Measurements from ENCODE around the gene XYLT1.

XYLT1 gene

GRCh38 chr16:17369421-17370222 lies 101.1 kb downstream of the XYLT1 start:
- CTCF ChIA-PET: no interaction called here
- Histone ChIP-seq H3K4me1 (ENCODE audit: control insufficient read depth, insufficient read depth, low read length) (no peaks in the 10 kb centered on the region), H3K4me3 (ENCODE audit: low read depth, low read length) (no peak overlapping the region), H3K9me3 (ENCODE audit: control insufficient read depth, insufficient read depth, low read depth, low read length) (no peaks in the 10 kb centered on the region), H3K27ac (ENCODE audit: extremely low read depth, low read depth, low read length) (no peak overlapping the region), H3K36me3 (ENCODE audit: control insufficient read depth in 2 of 2, insufficient read depth in 1 of 2, low read length in 2 of 2) (no peaks in the 10 kb centered on the region)
- POLR2A ChIA-PET: no interaction called here
- TF ChIP-seq ZNF433 (tag by site-specific recombination; IDR thresholded peaks at IDR 0.05; ENCODE audit: low read depth): no peak
- no peak for TF ChIP-seq ZNF645 (tag by site-specific recombination; IDR thresholded peaks at IDR 0.05)
- TF ChIP-seq ZNF791 (tag by site-specific recombination; IDR thresholded peaks at IDR 0.05): no peak
- TF ChIP-seq ZFHX2 (tag by site-specific recombination; conservative IDR thresholded peaks at IDR 0.05): no peak
- no peak for TF ChIP-seq ZNF138 (tag by site-specific recombination; IDR thresholded peaks at IDR 0.05; ENCODE audit: borderline replicate concordance)
- no peak for TF ChIP-seq ZNF174 (tag by site-specific recombination; IDR thresholded peaks at IDR 0.05)
- no peak for TF ChIP-seq ZBTB7A (tag by site-specific recombination; IDR thresholded peaks at IDR 0.05; ENCODE audit: low read depth)
- TF ChIP-seq ZNF302 (tag by site-specific recombination; IDR thresholded peaks at IDR 0.05; ENCODE audit: low read depth): no peak
- no peak for TF ChIP-seq ZNF112 (tag by site-specific recombination; IDR thresholded peaks at IDR 0.05)
- no peak for TF ChIP-seq ZNF366 (tag by site-specific recombination; conservative IDR thresholded peaks at IDR 0.05)
- TF ChIP-seq MEIS1 (CRISPR knock-in tag; IDR thresholded peaks at IDR 0.05; ENCODE audit: borderline replicate concordance): no peak
- no peak for TF ChIP-seq ZNF529 (tag by site-specific recombination; IDR thresholded peaks at IDR 0.05; ENCODE audit: insufficient replicate concordance)
- TF ChIP-seq ZNF148 (tag by site-specific recombination; IDR thresholded peaks at IDR 0.05; ENCODE audit: borderline replicate concordance): no peak
- TF ChIP-seq GLIS2 (tag by site-specific recombination; IDR thresholded peaks at IDR 0.05): no peak
- no peak for TF ChIP-seq ZNF292 (tag by site-specific recombination; IDR thresholded peaks at IDR 0.05; ENCODE audit: borderline replicate concordance, low read depth)
- no peak for TF ChIP-seq ZNF473 (tag by site-specific recombination; IDR thresholded peaks at IDR 0.05)
- no peak for TF ChIP-seq ZNF274 (IDR thresholded peaks at IDR 0.05; ENCODE audit: low read length)
- no peak for TF ChIP-seq ZNF274 (tag by site-specific recombination; IDR thresholded peaks at IDR 0.05; ENCODE audit: borderline replicate concordance)
- TF ChIP-seq ZNF155 (tag by site-specific recombination; IDR thresholded peaks at IDR 0.05): no peak
- no peak for TF ChIP-seq MZF1 (tag by site-specific recombination; IDR thresholded peaks at IDR 0.05; ENCODE audit: borderline replicate concordance)

GRCh38 chr16:17368951-17369350 lies 101.8 kb downstream of the XYLT1 start:
- Histone ChIP-seq H3K9me3 (ENCODE audit: control insufficient read depth, insufficient read depth, low read depth, low read length) (no peaks in the 10 kb centered on the region), H3K36me3 (ENCODE audit: control insufficient read depth in 2 of 2, insufficient read depth in 1 of 2, low read length in 2 of 2) (no peaks in the 10 kb centered on the region), H3K4me1 (ENCODE audit: control insufficient read depth, insufficient read depth, low read length) (no peaks in the 10 kb centered on the region), H3K27ac (ENCODE audit: extremely low read depth, low read depth, low read length) (no peak overlapping the region), H3K4me3 (ENCODE audit: low read depth, low read length) (no peak overlapping the region)
- TF ChIP-seq ZNF664 (tag by site-specific recombination; IDR thresholded peaks at IDR 0.05) (no peak), ZNF391 (tag by site-specific recombination; IDR thresholded peaks at IDR 0.05; ENCODE audit: borderline replicate concordance, low read depth) (no peak)
- ChIA-PET POLR2A (no interaction called here), CTCF (no interaction called here)

Measured in HEK293 (cell line).